ENCODE results near the gene CDA. TPM values are rescaled to one million over a fixed set of nuclear protein-coding genes. Genes with fewer than 3 reads are reported as not detected.

CDA gene
- total and polyA plus RNA-seq, 2 of the 8 experiments (the other 6 are each of a cell fraction or from before 2014, with no cell fraction given) = 4.4 to 11.3 TPM

DNA sequence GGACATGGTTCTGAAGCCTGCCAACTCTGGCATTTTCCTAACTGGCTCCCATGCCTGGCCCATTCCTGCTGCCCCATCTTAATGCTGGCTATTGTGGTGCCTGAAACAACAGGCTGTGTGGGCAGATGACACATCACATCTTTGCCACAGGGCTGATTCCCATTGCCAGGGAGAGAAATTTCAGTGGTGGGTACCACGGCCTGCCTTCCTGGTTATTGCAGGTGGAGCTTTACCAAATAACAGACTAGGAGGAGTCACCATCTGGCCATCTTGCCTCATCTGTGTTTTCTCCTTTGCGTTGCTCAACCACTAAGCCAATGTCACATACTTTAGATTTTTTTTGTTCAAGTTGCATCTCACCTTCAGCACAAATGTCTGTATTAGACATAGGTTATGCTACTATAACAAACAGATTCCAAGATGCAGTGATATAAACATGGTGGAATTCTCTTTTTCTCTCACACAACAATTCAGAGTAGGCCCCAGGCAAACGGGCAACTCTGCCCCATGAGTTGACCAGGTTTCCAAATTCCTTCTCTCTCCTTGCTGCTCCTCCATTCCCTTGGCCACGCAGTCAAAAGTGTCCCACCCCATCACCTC lies 14.1 kb downstream of the CDA start (continued):
- TF ChIP-seq, protein P1, sequence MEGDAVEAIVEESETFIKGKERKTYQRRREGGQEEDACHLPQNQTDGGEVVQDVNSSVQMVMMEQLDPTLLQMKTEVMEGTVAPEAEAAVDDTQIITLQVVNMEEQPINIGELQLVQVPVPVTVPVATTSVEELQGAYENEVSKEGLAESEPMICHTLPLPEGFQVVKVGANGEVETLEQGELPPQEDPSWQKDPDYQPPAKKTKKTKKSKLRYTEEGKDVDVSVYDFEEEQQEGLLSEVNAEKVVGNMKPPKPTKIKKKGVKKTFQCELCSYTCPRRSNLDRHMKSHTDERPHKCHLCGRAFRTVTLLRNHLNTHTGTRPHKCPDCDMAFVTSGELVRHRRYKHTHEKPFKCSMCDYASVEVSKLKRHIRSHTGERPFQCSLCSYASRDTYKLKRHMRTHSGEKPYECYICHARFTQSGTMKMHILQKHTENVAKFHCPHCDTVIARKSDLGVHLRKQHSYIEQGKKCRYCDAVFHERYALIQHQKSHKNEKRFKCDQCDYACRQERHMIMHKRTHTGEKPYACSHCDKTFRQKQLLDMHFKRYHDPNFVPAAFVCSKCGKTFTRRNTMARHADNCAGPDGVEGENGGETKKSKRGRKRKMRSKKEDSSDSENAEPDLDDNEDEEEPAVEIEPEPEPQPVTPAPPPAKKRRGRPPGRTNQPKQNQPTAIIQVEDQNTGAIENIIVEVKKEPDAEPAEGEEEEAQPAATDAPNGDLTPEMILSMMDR (IDR thresholded peaks at IDR 0.05; ENCODE audit: control extremely low read depth in 1 of 3, insufficient read depth in 1 of 3, low read depth in 1 of 3, low read length in 3 of 3) = no peak
- TF ChIP-seq CREB1 (IDR thresholded peaks at IDR 0.05) = no peak
- no peak for TF ChIP-seq USF2 (IDR thresholded peaks at IDR 0.05; ENCODE audit: low read length)
- no peak for TF ChIP-seq MAFK (IDR thresholded peaks at IDR 0.05; ENCODE audit: low read depth, low read length)
- no peak for TF ChIP-seq BCL11A (IDR thresholded peaks at IDR 0.05; ENCODE audit: low read depth in 2 of 2, low read length in 2 of 2)

Measured in H1 (cell line).